Suprapubic skin (tissue), 4 donors: ENCODE data around the gene VWF. TPM values are rescaled to one million over a fixed set of nuclear protein-coding genes. Genes with fewer than 3 reads are reported as not detected.

Experiments
- DNase-seq, 2 donors: peaks; one replicate each; pipeline ENCODE4 v3.0.0-alpha.2; 2019; ENCODE audit warnings: low spot score in 2 of 2
- H3K27ac ChIP-seq: fragments of 200-600 bp; sonication (generic); one replicate; pipeline ENCODE4 v1.5.1; 2019
- H3K27me3 ChIP-seq: fragments of 200-600 bp; sonication (generic); one replicate; pipeline ENCODE4 v1.5.1; 2019
- H3K36me3 ChIP-seq: fragments of 200-600 bp; sonication (generic); one replicate; pipeline ENCODE4 v1.5.1; 2019
- H3K4me1 ChIP-seq: fragments of 200-600 bp; sonication (generic); one replicate; pipeline ENCODE4 v1.5.1; 2019
- H3K4me3 ChIP-seq: fragments of 200-600 bp; sonication (generic); one replicate; pipeline ENCODE4 v1.5.1; 2019; ENCODE audit warnings: mild to moderate bottlenecking
- H3K9me3 ChIP-seq: fragments of 200-600 bp; sonication (generic); one replicate; pipeline ENCODE4 v1.5.1; 2019
- EP300 ChIP-seq: sonication (generic); formaldehyde crosslinking; IDR thresholded peaks from one replicate; pipeline ENCODE4 v1.6.1; 2017; ENCODE audit warnings: antibody characterized with exemption
- POLR2A ChIP-seq, 2 donors: fragments of 450-650 bp; IDR thresholded peaks; one replicate each; pipeline ENCODE4 v1.6.1; 2017; ENCODE audit warnings: antibody characterized with exemption in 2 of 2, mild to moderate bottlenecking in 2 of 2, moderate library complexity in 2 of 2
- POLR2AphosphoS5 ChIP-seq, 3 donors: sonication (generic); formaldehyde crosslinking; IDR thresholded peaks; one replicate each; pipeline ENCODE4 v1.6.1; 2017; ENCODE audit warnings: antibody characterized with exemption in 3 of 3
- WGBS: methylation state at CpG from one replicate; pipeline ENCODE4 v1.1.5; 2018; 5-methylcytosine and 5-hydroxymethylcytosine counted together
- total RNA-seq, 4 donors: library from RNA; depleted of rRNA; stranded (reverse); fragments of >200 nt; gene quantifications; one replicate each; pipeline ENCODE4 v1.1.0, GENCODE V29; 2016
- TF ChIP-seq, protein P1 (sequence below), 2 donors: fragments of 200-600 bp in 1 of 2; fragments of 450-650 bp in 1 of 2; sonication (generic) in 1 of 2; IDR thresholded peaks; one replicate each; pipeline ENCODE4 v1.5.1; 2016 to 2019; ENCODE audit warnings: antibody characterized with exemption in 2 of 2, mild to moderate bottlenecking in 1 of 2, moderate library complexity in 1 of 2

The VWF gene
- total RNA-seq, 4 donors from 2014 or later, result 35.5 to 91.7 (median 61.7) TPM

DNA sequence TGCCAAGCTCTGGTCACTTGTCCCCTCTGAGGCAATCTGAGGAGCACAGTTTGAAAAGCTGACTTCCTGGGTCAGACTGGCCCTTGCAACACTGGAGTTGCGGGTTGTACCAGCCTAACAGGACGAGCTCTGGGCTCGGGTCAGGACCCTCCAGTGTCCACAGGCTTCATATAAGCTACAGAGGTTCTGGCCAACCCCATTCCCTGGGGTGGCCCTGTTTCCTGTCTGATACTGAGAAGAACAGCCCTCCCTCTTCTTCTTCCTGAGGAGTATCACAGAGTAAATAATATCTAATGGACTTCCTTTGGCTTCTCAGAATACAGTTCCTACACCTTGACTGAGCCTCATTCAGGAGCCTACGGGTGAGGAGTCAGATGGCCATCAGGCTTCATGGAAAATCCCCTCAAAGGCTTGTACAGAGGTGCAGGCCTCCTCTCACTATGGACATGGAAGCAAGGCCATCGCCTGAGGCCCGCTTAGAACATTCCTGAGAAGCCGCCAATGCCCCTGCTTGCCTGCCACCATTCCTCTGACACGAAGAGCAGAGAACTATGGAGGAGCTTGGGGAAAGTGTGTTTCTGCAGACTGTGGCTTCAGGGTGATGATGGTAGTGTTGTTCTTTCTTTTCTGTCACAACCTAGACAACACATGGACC lies 150.9 kb downstream of the VWF start:
- H3K27me3 ChIP-seq, result no peaks in the 10 kb centered on the region
- no peaks in the 10 kb centered on the region for H3K36me3 ChIP-seq
- no peaks in the 10 kb centered on the region for H3K9me3 ChIP-seq
- no peak overlapping the region for H3K27ac ChIP-seq
- DNase-seq, result no peak
- TF ChIP-seq EP300 (no peak), POLR2AphosphoS5 (IDR thresholded peaks at IDR 0.05) (no peak), POLR2A (IDR thresholded peaks at IDR 0.05) (no peak)
- TF ChIP-seq, protein P1, sequence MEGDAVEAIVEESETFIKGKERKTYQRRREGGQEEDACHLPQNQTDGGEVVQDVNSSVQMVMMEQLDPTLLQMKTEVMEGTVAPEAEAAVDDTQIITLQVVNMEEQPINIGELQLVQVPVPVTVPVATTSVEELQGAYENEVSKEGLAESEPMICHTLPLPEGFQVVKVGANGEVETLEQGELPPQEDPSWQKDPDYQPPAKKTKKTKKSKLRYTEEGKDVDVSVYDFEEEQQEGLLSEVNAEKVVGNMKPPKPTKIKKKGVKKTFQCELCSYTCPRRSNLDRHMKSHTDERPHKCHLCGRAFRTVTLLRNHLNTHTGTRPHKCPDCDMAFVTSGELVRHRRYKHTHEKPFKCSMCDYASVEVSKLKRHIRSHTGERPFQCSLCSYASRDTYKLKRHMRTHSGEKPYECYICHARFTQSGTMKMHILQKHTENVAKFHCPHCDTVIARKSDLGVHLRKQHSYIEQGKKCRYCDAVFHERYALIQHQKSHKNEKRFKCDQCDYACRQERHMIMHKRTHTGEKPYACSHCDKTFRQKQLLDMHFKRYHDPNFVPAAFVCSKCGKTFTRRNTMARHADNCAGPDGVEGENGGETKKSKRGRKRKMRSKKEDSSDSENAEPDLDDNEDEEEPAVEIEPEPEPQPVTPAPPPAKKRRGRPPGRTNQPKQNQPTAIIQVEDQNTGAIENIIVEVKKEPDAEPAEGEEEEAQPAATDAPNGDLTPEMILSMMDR (IDR thresholded peaks at IDR 0.05), result no peak
- no peak overlapping the region for H3K4me3 ChIP-seq
- WGBS, result 85% methylated on average over 8 of the region's 8 CpGs
- H3K4me1 ChIP-seq, result no peaks in the 10 kb centered on the region

DNA sequence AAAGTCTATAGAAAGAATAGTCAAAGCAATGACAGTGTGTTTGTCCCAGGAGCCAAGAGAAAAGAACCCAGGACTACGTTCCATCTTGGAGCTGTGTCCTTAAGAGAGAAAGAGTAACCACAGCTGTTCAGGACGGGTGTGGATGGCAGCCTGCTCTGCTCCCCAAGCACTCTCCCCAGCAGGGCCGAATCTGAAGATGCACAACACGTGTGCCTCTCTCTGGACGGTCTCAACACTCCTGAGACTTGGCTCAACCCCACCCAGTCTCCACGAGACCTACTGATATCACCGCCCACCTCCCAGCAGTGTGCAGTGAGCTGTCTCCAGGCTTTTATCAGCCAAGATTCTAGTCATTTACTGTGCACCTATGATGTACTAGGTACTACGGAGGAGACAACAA lies 152.1 kb downstream of the VWF start:
- Histone ChIP-seq H3K36me3 (no peaks in the 10 kb centered on the region), H3K4me3 (no peak overlapping the region), H3K4me1 (no peaks in the 10 kb centered on the region), H3K9me3 (no peaks in the 10 kb centered on the region), H3K27me3 (no peaks in the 10 kb centered on the region), H3K27ac (no peak overlapping the region)
- TF ChIP-seq EP300 (no peak), POLR2A (IDR thresholded peaks at IDR 0.05) (no peak), POLR2AphosphoS5 (IDR thresholded peaks at IDR 0.05) (no peak)
- TF ChIP-seq, protein P1 (IDR thresholded peaks at IDR 0.05), result no peak
- no peak for DNase-seq
- 74% methylated on average over 8 of the region's 8 CpGs for WGBS

DNA sequence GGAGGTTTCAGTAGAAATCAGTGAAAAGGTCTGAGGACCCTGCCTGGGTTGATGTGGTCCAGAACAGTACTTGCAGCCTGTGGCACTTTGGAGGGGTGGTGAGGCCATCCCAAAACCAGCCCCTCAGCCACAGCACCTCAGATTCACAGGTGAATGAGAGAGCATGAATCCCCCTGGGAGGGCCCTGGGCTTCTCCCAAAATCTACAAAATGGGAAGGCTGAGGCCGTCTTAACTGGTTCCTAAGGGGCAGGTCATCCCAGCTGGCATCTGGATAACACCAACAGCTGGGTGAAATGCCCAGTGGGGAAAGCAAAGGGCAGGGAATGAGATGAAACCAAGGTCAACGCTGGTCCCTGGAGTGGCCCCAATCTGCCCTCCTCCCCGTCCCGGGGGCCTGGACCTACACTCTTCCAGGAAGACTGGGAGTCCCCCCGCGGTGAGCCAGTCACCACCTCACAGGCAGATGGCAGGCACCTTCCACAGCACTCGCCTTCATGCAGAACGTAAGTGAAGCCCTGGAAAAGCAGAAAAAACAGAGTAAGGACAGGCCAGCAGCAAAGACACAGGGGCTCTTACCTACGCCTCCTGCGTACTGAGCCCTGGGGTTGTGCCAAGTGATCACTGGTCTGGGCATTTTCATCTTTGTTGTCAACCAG lies 153.1 kb downstream of the VWF start:
- Histone ChIP-seq H3K9me3 (no peaks in the 10 kb centered on the region), H3K4me1 (no peaks in the 10 kb centered on the region), H3K36me3 (no peaks in the 10 kb centered on the region), H3K4me3 (no peak overlapping the region), H3K27me3 (no peaks in the 10 kb centered on the region), H3K27ac (no peak overlapping the region)
- 91% methylated on average over 10 of the region's 10 CpGs for WGBS
- no peak for TF ChIP-seq POLR2A (IDR thresholded peaks at IDR 0.05)
- TF ChIP-seq POLR2AphosphoS5 (IDR thresholded peaks at IDR 0.05), result no peak
- no peak for TF ChIP-seq EP300
- TF ChIP-seq, protein P1 (IDR thresholded peaks at IDR 0.05), result no peak
- no peak for DNase-seq

DNA sequence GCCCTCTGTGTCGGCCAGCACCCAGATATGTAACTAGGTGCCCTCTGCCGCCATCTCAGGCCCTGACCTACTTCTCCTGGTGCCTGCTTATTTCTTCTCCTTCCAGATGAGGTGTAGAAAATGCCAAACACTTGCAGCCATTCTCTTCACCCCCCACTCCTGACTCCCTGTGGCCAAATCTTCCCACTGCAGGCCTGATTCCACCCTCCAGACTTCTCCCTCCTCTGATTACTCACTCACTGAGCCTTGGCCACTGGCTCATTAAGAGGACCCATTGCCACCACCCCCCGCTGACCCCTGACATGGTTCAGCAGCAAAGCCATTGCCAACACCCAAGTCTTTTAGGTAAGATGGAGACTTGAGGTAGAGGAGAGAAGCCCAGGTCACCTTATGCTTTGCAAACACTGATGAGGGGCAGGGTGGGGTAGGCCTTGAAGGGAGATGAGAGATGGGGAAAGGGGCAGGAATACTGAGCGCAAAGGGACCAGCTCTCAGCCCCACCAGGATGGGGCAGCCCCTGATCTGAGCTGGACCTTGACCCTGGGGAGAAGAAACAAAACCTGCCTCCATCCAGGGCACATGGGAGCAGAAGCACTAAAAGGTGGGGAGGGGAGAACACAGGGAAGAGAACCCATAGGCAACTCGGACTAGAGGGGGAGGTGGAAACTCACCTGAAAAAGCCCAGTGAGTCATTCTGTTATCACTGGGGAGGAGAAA lies 154.3 kb downstream of the VWF start:
- no peak for TF ChIP-seq POLR2A (IDR thresholded peaks at IDR 0.05)
- TF ChIP-seq POLR2AphosphoS5 (IDR thresholded peaks at IDR 0.05), result no peak
- TF ChIP-seq, protein P1 (IDR thresholded peaks at IDR 0.05), result no peak
- TF ChIP-seq EP300, result no peak
- no peak for DNase-seq
- Histone ChIP-seq H3K27me3 (peaks cover 6% of the 10 kb centered on the region), H3K9me3 (no peaks in the 10 kb centered on the region), H3K36me3 (no peaks in the 10 kb centered on the region), H3K27ac (no peak overlapping the region), H3K4me3 (no peak overlapping the region), H3K4me1 (no peaks in the 10 kb centered on the region)
- WGBS, result 94% methylated on average over 5 of the region's 5 CpGs
